A549 (cell line): ENCODE measurements around the gene VARS2. TPM values are rescaled to one million over a fixed set of nuclear protein-coding genes. Genes with fewer than 3 reads are reported as not detected.

ENCODE experiments used
- ATAC-seq, 2 experiments: fragments of 200-7000 bp in 1 of 2; fragments of >200 bp in 1 of 2; cut with Nextera tagmentation in 1 of 2; cut with Tn5 transposase in 1 of 2; 3 replicates each; pipeline versions ENCODE4 v1.8.0 to v1.9.1; 2018 to 2020; ENCODE audit warnings: mild to moderate bottlenecking in 1 of 2, moderate library complexity in 1 of 2
- CTCF ChIA-PET: fragments of 300-600 bp; sonication (Branson Sonifier 250); formaldehyde crosslinking; extraction: SDS; loops from one replicate; lab custom pipeline; 2021; ENCODE audit warnings: antibody characterized with exemption, inconsistent platforms; lab: Yijun Ruan, JAX
- POLR2A ChIA-PET: fragments of 350-600 bp; formaldehyde crosslinking; extraction: SDS; loops from one replicate; lab custom pipeline; 2021; ENCODE audit warnings: antibody characterized with exemption, inconsistent platforms; lab: Yijun Ruan, JAX
- DNase-seq, 2 experiments: peaks; one replicate each; pipeline versions ENCODE4 v3.0.0 to v3.0.0-alpha.2; 2011 to 2016; ENCODE audit warnings: low read depth in 1 of 2, low spot score in 1 of 2
- FAIRE-seq: peaks from 2 replicates; lab custom pipeline; 2011; peaks lifted over from hg19 to GRCh38; lab: Jason Lieb, UNC
- H3K27ac ChIP-seq, 2 experiments: fragments of >200 bp; sonication (Bioruptor Twin); formaldehyde crosslinking; 3 replicates each; pipeline ENCODE4 v1.5.1; 2016 to 2017
- H3K4me1 ChIP-seq: fragments of >200 bp; sonication (Bioruptor Twin); formaldehyde crosslinking; 3 replicates; pipeline ENCODE4 v1.6.1; 2016
- H3K4me2 ChIP-seq: fragments of >200 bp; sonication (Bioruptor Twin); formaldehyde crosslinking; 3 replicates; pipeline ENCODE4 v1.6.1; 2016
- H3K4me3 ChIP-seq: fragments of >200 bp; sonication (Bioruptor Twin); formaldehyde crosslinking; 3 replicates; pipeline ENCODE4 v1.5.1; 2016
- H3K9me3 ChIP-seq: fragments of >200 bp; sonication (Bioruptor Twin); formaldehyde crosslinking; 3 replicates; pipeline ENCODE4 v1.6.1; 2016
- BHLHE40 ChIP-seq: IDR thresholded peaks from 2 replicates; pipeline ENCODE4 v1.6.1; 2012; ENCODE audit warnings: low read depth, low read length, inconsistent platforms
- CHD4 ChIP-seq: fragments of 200-600 bp; sonication (generic); IDR thresholded peaks from 2 replicates; pipeline ENCODE4 v1.6.1; 2016; ENCODE audit warnings: antibody characterized with exemption, mild to moderate bottlenecking, borderline replicate concordance
- EHF ChIP-seq: fragments of 250-450 bp; sonication (Bioruptor Pico); IDR thresholded peaks from 2 replicates; pipeline ENCODE4 v1.5.0; 2020; ENCODE audit warnings: mild to moderate bottlenecking
- FOSB ChIP-seq: fragments of 250-450 bp; sonication (Bioruptor Pico); IDR thresholded peaks from 2 replicates; pipeline ENCODE4 v1.5.0; 2020; ENCODE audit warnings: mild to moderate bottlenecking, moderate library complexity
- GATA3 ChIP-seq: IDR thresholded peaks from 2 replicates; pipeline ENCODE4 v1.6.1; 2012; ENCODE audit warnings: borderline replicate concordance
- HOXA7 ChIP-seq: fragments of 250-450 bp; sonication (Bioruptor Pico); IDR thresholded peaks from 2 replicates; pipeline ENCODE4 v1.5.0; 2020; ENCODE audit warnings: mild to moderate bottlenecking, moderate library complexity
- HOXB13 ChIP-seq: fragments of 250-450 bp; sonication (Bioruptor Pico); IDR thresholded peaks from 2 replicates; pipeline ENCODE4 v1.5.0; 2020; ENCODE audit warnings: low read depth, mild to moderate bottlenecking, moderate library complexity
- JUNB ChIP-seq: fragments of >200 bp; sonication (Bioruptor Twin); formaldehyde crosslinking; IDR thresholded peaks from 2 replicates; pipeline ENCODE4 v1.6.1; 2016
- KDM1A ChIP-seq: fragments of 200-600 bp; sonication (generic); IDR thresholded peaks from 2 replicates; pipeline ENCODE4 v1.6.1; 2016; ENCODE audit warnings: low read depth, mild to moderate bottlenecking
- MAFK ChIP-seq: fragments of 450-650 bp; IDR thresholded peaks from 2 replicates; pipeline ENCODE4 v1.6.1; 2014; ENCODE audit not compliant: partially characterized antibody
- MYC ChIP-seq: IDR thresholded peaks from 2 replicates; pipeline ENCODE4 v1.6.1; 2012; ENCODE audit warnings: mild to moderate bottlenecking, inconsistent platforms, low read length, improper control_type of control experiment, borderline replicate concordance
- NFE2L2 ChIP-seq: fragments of 150-350 bp; conservative IDR thresholded peaks from 2 replicates; pipeline ENCODE4 v1.6.1; 2014; ENCODE audit warnings: low read length
- RARB ChIP-seq: fragments of 250-450 bp; sonication (Bioruptor Pico); IDR thresholded peaks from 2 replicates; pipeline ENCODE4 v1.8.0; 2021; ENCODE audit warnings: mild to moderate bottlenecking, moderate library complexity
- RCOR1 ChIP-seq: fragments of 150-350 bp; IDR thresholded peaks from 2 replicates; pipeline ENCODE4 v1.6.1; 2014; ENCODE audit warnings: antibody characterized with exemption, low read length, low read depth
- REST ChIP-seq: fragments of 200-600 bp; sonication (generic); IDR thresholded peaks from 2 replicates; pipeline ENCODE4 v1.6.1; 2016; ENCODE audit warnings: antibody characterized with exemption, mild to moderate bottlenecking, moderate library complexity
- RNF2 ChIP-seq: fragments of 200-600 bp; sonication (generic); IDR thresholded peaks from 2 replicates; pipeline ENCODE4 v1.6.1; 2016; ENCODE audit warnings: low read depth, mild to moderate bottlenecking, antibody characterized with exemption, moderate library complexity, borderline replicate concordance
- TFCP2L1 ChIP-seq: fragments of 250-450 bp; sonication (Bioruptor Pico); IDR thresholded peaks from 2 replicates; pipeline ENCODE4 v1.5.0; 2021; ENCODE audit warnings: mild to moderate bottlenecking
- TP53 ChIP-seq: fragments of 250-450 bp; sonication (Bioruptor Pico); IDR thresholded peaks from 2 replicates; pipeline ENCODE4 v1.5.0; 2021; ENCODE audit warnings: mild to moderate bottlenecking, moderate library complexity
- ZC3H11A ChIP-seq: fragments of 450-650 bp; IDR thresholded peaks from 2 replicates; pipeline ENCODE4 v1.6.1; 2014; ENCODE audit warnings: antibody characterized with exemption, mild to moderate bottlenecking
- WGBS: methylation state at CpG from one replicate; pipeline ENCODE4 v1.1.6; 2017; ENCODE audit errors: missing lambda C conversion rate; 5-methylcytosine and 5-hydroxymethylcytosine counted together
- polyA plus RNA-seq, 4 experiments: library from polyadenylated mRNA; depleted of rRNA in 3 of 4; stranded (reverse); fragments of >200 nt; fragmentation: RNase III in 1 of 4; extraction: RNeasy Plus Mini Kit Qiagen cat#74134 plus additional on column Dnase treatment in 1 of 4; gene quantifications; 2 replicates in 3 of 4; 3 replicates in 1 of 4; pipeline ENCODE4 v1.2.3, GENCODE V29; 2011 to 2017

The VARS2 gene
- polyA plus RNA-seq, 2 of the 4 experiments (the other 2 are of a cell fraction): 15.0 to 15.5 TPM

DNA sequence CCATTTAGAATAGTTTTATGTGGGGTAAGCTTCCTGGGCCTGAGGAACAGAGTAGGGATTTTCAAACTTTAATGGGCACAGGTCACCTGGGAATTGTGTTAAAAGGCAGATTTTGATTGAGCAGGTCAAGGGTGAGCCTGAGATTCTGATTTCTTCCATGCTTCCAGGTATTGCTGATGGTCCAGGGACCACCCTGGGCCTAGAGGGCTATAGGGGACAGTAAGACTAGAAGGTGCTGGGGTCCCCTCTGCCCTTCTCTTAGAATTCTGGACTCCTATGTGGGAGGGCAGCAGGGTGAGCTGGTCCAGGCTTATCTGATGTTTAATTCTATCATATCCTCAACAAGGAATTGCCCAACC is 27.2 kb upstream of the VARS2 start (continued):
- TF ChIP-seq FOSB (CRISPR knock-in tag): no peak
- no peak for TF ChIP-seq TP53 (CRISPR knock-in tag)
- TF ChIP-seq KDM1A: no peak

GRCh38 chr6:30887901-30888815 is 25.9 kb upstream of the VARS2 start:
- H3K9me3 ChIP-seq: no peaks in the 10 kb centered on the region
- H3K27ac ChIP-seq: peak overlapping the region in 1 of 2 experiments; percentile 58; a peak in 3 of 6 replicates
- no peak for DNase-seq
- H3K4me3 ChIP-seq: no peak overlapping the region
- ChIA-PET CTCF (interaction anchor here (0.6 to 1.7 kb wide), 4 partner anchors 54 to 182 kb away, joined by 3 to 6 read pairs (median 4); no protein-coding TSS in a partner anchor), POLR2A (no interaction called here)
- TF ChIP-seq NFE2L2 (no peak), MYC (no peak), CHD4 (no peak), JUNB (no peak), KDM1A (no peak), REST (no peak), HOXA7 (CRISPR knock-in tag) (no peak), EHF (no peak), HOXB13 (no peak), TFCP2L1 (CRISPR knock-in tag) (no peak)
- TF ChIP-seq, all 56 proteins: peak for 0
- WGBS: 32% methylated on average over 6 of the region's 6 CpGs
- Histone ChIP-seq H3K4me1 (peaks cover 32% of the 10 kb centered on the region), H3K4me2 (peak overlapping the region; percentile 38)
- no peak for ATAC-seq
- FAIRE-seq: no peak

DNA sequence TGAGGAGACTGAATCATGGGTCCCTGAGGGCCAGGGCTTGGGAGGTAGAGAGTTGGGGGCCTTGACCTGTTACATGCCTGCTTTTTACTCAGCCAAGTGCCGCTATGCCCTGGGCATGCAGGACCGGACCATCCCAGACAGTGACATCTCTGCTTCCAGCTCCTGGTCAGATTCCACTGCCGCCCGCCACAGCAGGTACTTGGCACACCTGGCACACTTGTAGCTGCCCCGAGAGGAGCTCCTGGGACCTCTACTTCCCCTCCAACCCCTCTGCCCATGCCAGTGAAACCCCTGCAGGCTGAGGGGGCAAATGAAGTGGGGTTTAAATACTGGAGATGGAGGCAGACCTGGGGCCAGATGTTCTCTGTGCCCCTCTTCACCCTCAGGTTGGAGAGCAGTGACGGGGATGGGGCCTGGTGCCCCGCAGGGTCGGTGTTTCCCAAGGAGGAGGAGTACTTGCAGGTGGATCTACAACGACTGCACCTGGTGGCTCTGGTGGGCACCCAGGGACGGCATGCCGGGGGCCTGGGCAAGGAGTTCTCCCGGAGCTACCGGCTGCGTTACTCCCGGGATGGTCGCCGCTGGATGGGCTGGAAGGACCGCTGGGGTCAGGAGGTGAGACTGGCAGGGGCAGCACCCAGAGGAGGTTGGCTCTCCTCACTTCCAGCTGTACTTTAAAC is 25.1 kb upstream of the VARS2 start:
- no peak for TF ChIP-seq GATA3
- TF ChIP-seq RCOR1: no peak
- TF ChIP-seq MAFK: no peak
- TF ChIP-seq REST: no peak
- TF ChIP-seq RNF2: no peak
- no peak for TF ChIP-seq RARB (CRISPR knock-in tag)
- TF ChIP-seq KDM1A: no peak
- no peak for TF ChIP-seq ZC3H11A
- no peak for TF ChIP-seq TP53 (CRISPR knock-in tag)
- no peak for TF ChIP-seq BHLHE40
- ChIA-PET CTCF (interaction anchor here (0.6 to 1.7 kb wide), 8 partner anchors 9 to 181 kb away, joined by 3 to 6 read pairs (median 4); no protein-coding TSS in a partner anchor), POLR2A (interaction anchor here (0.6 kb wide), 1 partner anchor 158 kb away, joined by 4 read pairs; no protein-coding TSS in a partner anchor)
- Histone ChIP-seq H3K27ac (peak overlapping the region in 1 of 2 experiments; percentile 43; a peak in 2 of 6 replicates), H3K4me3 (no peak overlapping the region), H3K9me3 (no peaks in the 10 kb centered on the region), H3K4me2 (peak overlapping the region; percentile 38; the same call in 1 of the 3 replicates), H3K4me1 (peaks cover 25% of the 10 kb centered on the region)
- WGBS: 93% methylated on average over 9 of the region's 18 CpGs
- no peak for DNase-seq
- ATAC-seq: no peak
- FAIRE-seq: no peak
